ENCODE measurements around the gene KIF2C.

The KIF2C gene

GRCh38 chr1:44707959-44708831, 31.4 kb upstream of the KIF2C start:
- no peaks in the 10 kb centered on the region for H3K27me3 Mint-ChIP-seq
- H3K4me3 Mint-ChIP-seq = peak overlapping the region; percentile 68
- no peaks in the 10 kb centered on the region for H3K9me3 Mint-ChIP-seq
- ATAC-seq (ENCODE audit: low read depth) (peak; percentile 83), DNase-seq (ENCODE audit: low spot score in 2 of 2) (peak in 1 of 2 donors; percentile 52)
- H3K27ac Mint-ChIP-seq = peak overlapping the region; percentile 21
- H3K4me1 Mint-ChIP-seq = peaks cover 12% of the 10 kb centered on the region
- no peaks in the 10 kb centered on the region for H3K36me3 Mint-ChIP-seq

- peak; percentile 55 for ATAC-seq (ENCODE audit: low read depth)
- H3K36me3 Mint-ChIP-seq = no peaks in the 10 kb centered on the region
- DNase-seq (ENCODE audit: low spot score in 2 of 2) = no peak
Observed at GRCh38 chr1:44713321-44713781, 26.3 kb upstream of the KIF2C start.

GRCh38 chr1:44714532-44714931, 25.1 kb upstream of the KIF2C start:
- Mint-ChIP-seq H3K4me3 (peak overlapping the region; percentile 21), H3K9me3 (no peaks in the 10 kb centered on the region), H3K27me3 (no peaks in the 10 kb centered on the region), H3K36me3 (no peaks in the 10 kb centered on the region), H3K4me1 (peaks cover 25% of the 10 kb centered on the region), H3K27ac (peak overlapping the region; percentile 47)
- no peak for DNase-seq (ENCODE audit: low spot score in 2 of 2)
- ATAC-seq (ENCODE audit: low read depth) = peak; percentile 52

More at GRCh38 chr1:44713321-44713781, 26.3 kb upstream of the KIF2C start:
- no peaks in the 10 kb centered on the region for H3K27me3 Mint-ChIP-seq
- peaks cover 27% of the 10 kb centered on the region for H3K4me1 Mint-ChIP-seq
- no peaks in the 10 kb centered on the region for H3K9me3 Mint-ChIP-seq
- peak overlapping the region; percentile 88 for H3K27ac Mint-ChIP-seq
- peak overlapping the region; percentile 61 for H3K4me3 Mint-ChIP-seq

GRCh38 chr1:44714944-44715571, 24.6 kb upstream of the KIF2C start:
- H3K4me1 Mint-ChIP-seq = peaks cover 25% of the 10 kb centered on the region
- DNase-seq (ENCODE audit: low spot score in 2 of 2) = peak; percentile 71 to 73

GRCh38 chr1:44717156-44717555, 22.5 kb upstream of the KIF2C start:
- Mint-ChIP-seq H3K27ac (no peak overlapping the region), H3K9me3 (no peaks in the 10 kb centered on the region), H3K4me3 (no peak overlapping the region), H3K27me3 (no peaks in the 10 kb centered on the region), H3K4me1 (peaks cover 41% of the 10 kb centered on the region), H3K36me3 (no peaks in the 10 kb centered on the region)
- no peak for DNase-seq (ENCODE audit: low spot score in 2 of 2)
- no peak for ATAC-seq (ENCODE audit: low read depth)

More at GRCh38 chr1:44714944-44715571, 24.6 kb upstream of the KIF2C start:
- Mint-ChIP-seq H3K4me3 (peak overlapping the region; percentile 21), H3K36me3 (no peaks in the 10 kb centered on the region), H3K27me3 (no peaks in the 10 kb centered on the region), H3K9me3 (no peaks in the 10 kb centered on the region), H3K27ac (peak overlapping the region; percentile 47)
- ATAC-seq (ENCODE audit: low read depth) = peak; percentile 65

GRCh38 chr1:44717653-44718052, 22.0 kb upstream of the KIF2C start:
- no peak for DNase-seq (ENCODE audit: low spot score in 2 of 2)
- Mint-ChIP-seq H3K27ac (no peak overlapping the region), H3K4me3 (no peak overlapping the region), H3K36me3 (no peaks in the 10 kb centered on the region), H3K4me1 (peaks cover 41% of the 10 kb centered on the region), H3K9me3 (no peaks in the 10 kb centered on the region), H3K27me3 (no peaks in the 10 kb centered on the region)
- ATAC-seq (ENCODE audit: low read depth) = no peak

GRCh38 chr1:44718091-44718490, 21.5 kb upstream of the KIF2C start:
- Mint-ChIP-seq H3K4me1 (peaks cover 42% of the 10 kb centered on the region), H3K4me3 (no peak overlapping the region), H3K27me3 (no peaks in the 10 kb centered on the region), H3K9me3 (no peaks in the 10 kb centered on the region), H3K27ac (no peak overlapping the region), H3K36me3 (no peaks in the 10 kb centered on the region)
- ATAC-seq (ENCODE audit: low read depth) = no peak
- no peak for DNase-seq (ENCODE audit: low spot score in 2 of 2)

- H3K27ac Mint-ChIP-seq = no peak overlapping the region
- H3K36me3 Mint-ChIP-seq = no peaks in the 10 kb centered on the region
- no peak for DNase-seq (ENCODE audit: low spot score in 2 of 2)
- no peaks in the 10 kb centered on the region for H3K27me3 Mint-ChIP-seq
- H3K4me3 Mint-ChIP-seq = no peak overlapping the region
- no peak for ATAC-seq (ENCODE audit: low read depth)
- H3K9me3 Mint-ChIP-seq = no peaks in the 10 kb centered on the region
- H3K4me1 Mint-ChIP-seq = peaks cover 44% of the 10 kb centered on the region
Observed at GRCh38 chr1:44719318-44719717, 20.3 kb upstream of the KIF2C start.

- H3K4me3 Mint-ChIP-seq = peak overlapping the region; percentile 36
- DNase-seq (ENCODE audit: low spot score in 2 of 2) = no peak
- H3K36me3 Mint-ChIP-seq = no peaks in the 10 kb centered on the region
- H3K27ac Mint-ChIP-seq = peak overlapping the region; percentile 95
- H3K27me3 Mint-ChIP-seq = no peaks in the 10 kb centered on the region
- H3K4me1 Mint-ChIP-seq = peaks cover 44% of the 10 kb centered on the region
- no peak for ATAC-seq (ENCODE audit: low read depth)
- H3K9me3 Mint-ChIP-seq = no peaks in the 10 kb centered on the region
Observed at GRCh38 chr1:44720281-44720680, 19.4 kb upstream of the KIF2C start.

- H3K9me3 Mint-ChIP-seq = no peaks in the 10 kb centered on the region
- peak overlapping the region; percentile 60 for H3K4me3 Mint-ChIP-seq
- no peaks in the 10 kb centered on the region for H3K36me3 Mint-ChIP-seq
- peak; percentile 68 to 83 for DNase-seq (ENCODE audit: low spot score in 2 of 2)
- ATAC-seq (ENCODE audit: low read depth) = peak; percentile 85
- H3K27me3 Mint-ChIP-seq = no peaks in the 10 kb centered on the region
- H3K4me1 Mint-ChIP-seq = peaks cover 39% of the 10 kb centered on the region
- peak overlapping the region; percentile 95 for H3K27ac Mint-ChIP-seq
Observed at GRCh38 chr1:44721485-44722361, 17.9 kb upstream of the KIF2C start.

GRCh38 chr1:44723064-44723463, 16.6 kb upstream of the KIF2C start:
- Mint-ChIP-seq H3K36me3 (no peaks in the 10 kb centered on the region), H3K4me3 (peak overlapping the region; percentile 81), H3K9me3 (no peaks in the 10 kb centered on the region), H3K27ac (peak overlapping the region; percentile 89), H3K27me3 (no peaks in the 10 kb centered on the region), H3K4me1 (peaks cover 36% of the 10 kb centered on the region)
- DNase-seq (ENCODE audit: low spot score in 2 of 2) (no peak), ATAC-seq (ENCODE audit: low read depth) (no peak)

- Mint-ChIP-seq H3K4me1 (peaks cover 35% of the 10 kb centered on the region), H3K4me3 (peak overlapping the region; percentile 81), H3K36me3 (no peaks in the 10 kb centered on the region), H3K27me3 (no peaks in the 10 kb centered on the region), H3K9me3 (no peaks in the 10 kb centered on the region), H3K27ac (peak overlapping the region; percentile 89)
- DNase-seq (ENCODE audit: low spot score in 2 of 2) (peak in 1 of 2 donors; percentile 55), ATAC-seq (ENCODE audit: low read depth) (peak; percentile 44)
Observed at GRCh38 chr1:44723496-44724295, 15.9 kb upstream of the KIF2C start.

GRCh38 chr1:44724296-44724954, 15.2 kb upstream of the KIF2C start:
- ATAC-seq (ENCODE audit: low read depth) = no peak
- Mint-ChIP-seq H3K4me1 (peaks cover 39% of the 10 kb centered on the region), H3K9me3 (no peaks in the 10 kb centered on the region), H3K4me3 (no peak overlapping the region), H3K27ac (no peak overlapping the region), H3K27me3 (no peaks in the 10 kb centered on the region), H3K36me3 (no peaks in the 10 kb centered on the region)
- DNase-seq (ENCODE audit: low spot score in 2 of 2) = no peak
